SKM-1 (cell line): ENCODE measurements around the gene SOCS3.

Experiments
- DNase-seq: peaks from one replicate; lab custom pipeline; 2025; ENCODE audit not compliant: unreplicated experiment; lab: John Stamatoyannopoulos, UW

Gene SOCS3

DNA sequence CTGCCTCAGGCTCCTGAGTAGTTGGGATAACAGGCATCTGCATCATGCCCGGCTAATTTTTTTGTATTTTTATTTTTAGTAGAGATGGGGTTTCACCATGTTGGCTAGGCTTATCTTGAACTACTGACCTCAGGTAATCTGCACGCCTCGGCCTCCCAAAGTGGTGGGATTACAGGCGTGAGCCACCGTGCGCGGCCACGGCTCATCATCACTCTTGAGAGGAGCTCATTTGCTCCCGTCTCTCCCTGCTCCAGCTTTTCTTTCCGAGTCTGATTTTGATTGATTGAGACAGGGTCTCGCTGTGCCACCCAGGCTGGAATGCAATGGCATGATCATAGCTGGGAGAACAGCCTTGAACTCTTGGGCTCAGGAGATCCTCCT is 31.2 kb upstream of the SOCS3 start:
- no peak for DNase-seq

DNA sequence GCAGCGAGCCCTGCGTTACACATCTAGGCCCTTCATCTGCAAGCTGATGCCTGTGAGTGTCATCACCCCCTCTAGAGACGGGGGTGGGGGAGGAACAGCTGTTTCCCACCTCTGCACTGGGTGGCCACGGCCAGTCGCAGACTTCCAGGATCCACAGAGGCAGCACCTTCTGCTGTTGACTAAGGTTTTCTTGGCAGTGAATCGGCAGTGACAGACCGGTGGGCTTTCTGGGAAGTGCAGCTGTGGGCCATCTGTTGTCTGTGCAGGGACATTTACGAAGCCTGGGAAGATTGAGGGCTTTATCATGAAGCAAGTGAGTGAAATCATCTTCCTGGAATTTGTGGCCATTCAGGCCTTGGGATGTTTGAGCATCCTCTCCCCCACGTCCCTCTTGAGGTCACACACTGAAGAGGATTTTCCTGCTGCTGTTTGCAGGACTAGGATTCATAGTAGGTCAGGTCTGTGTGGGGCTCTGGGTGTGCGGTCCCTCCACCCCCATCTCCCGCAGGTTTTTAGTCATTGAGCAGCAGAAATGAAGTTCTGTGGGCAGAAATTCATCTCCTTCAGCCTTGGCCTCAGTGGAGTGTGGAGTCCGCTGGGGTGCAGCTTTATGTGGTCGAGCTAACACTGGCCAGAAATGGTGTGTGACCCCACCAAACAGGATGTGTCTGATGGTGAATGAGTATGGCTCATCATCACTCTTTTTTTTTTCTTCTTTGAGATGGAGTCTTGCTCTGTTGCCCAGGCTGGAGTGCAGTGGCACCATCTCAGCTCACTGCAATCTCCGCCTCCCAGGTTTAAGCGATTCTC is 30.6 kb upstream of the SOCS3 start:
- no peak for DNase-seq

DNA sequence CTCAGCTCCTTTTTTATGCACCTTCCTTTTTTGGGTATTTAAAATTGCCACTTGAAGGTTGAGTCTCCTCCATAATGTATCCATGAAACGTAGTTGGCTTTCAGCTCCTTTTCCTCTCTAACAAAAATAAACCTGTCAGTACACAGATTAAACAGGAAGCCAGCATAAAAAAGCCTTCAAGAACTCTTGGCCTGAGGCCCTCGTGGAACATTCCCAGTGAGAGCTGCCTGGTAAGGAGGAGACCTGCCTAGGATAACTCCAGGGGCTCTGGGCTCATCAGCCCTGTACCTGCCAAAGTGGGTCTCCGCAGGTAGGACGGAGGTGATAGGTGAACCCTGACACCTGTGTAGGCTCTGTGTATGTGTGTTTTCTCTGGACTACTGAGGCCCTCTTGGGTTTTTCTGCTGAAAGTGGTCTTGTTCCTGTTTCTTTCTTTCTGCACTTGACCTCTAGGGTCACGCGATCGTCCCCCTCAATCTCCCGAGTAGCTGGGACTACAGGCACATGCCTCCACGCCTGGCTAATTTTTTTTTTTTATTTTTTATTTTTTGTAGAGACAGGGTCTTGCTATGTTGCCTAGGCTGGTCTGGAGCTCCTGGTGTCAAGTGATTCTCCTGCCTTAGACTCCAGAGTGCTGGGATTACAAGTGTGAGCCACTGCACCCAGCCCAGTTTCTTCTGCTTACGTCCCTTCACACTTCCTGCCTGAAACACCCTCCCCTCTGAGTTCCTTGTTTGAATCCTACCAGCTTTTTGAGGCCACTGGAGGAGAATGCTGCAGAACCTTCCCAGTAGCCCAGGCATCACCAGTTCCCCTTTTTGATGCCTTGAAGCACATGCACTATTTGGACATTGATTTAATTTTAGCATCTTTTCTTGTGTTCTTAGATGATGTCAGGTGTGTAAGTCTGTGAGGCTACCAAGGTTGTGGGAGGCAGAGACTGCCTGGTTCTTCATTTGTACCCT is 28.4 kb upstream of the SOCS3 start:
- DNase-seq = peak; percentile 98

DNA sequence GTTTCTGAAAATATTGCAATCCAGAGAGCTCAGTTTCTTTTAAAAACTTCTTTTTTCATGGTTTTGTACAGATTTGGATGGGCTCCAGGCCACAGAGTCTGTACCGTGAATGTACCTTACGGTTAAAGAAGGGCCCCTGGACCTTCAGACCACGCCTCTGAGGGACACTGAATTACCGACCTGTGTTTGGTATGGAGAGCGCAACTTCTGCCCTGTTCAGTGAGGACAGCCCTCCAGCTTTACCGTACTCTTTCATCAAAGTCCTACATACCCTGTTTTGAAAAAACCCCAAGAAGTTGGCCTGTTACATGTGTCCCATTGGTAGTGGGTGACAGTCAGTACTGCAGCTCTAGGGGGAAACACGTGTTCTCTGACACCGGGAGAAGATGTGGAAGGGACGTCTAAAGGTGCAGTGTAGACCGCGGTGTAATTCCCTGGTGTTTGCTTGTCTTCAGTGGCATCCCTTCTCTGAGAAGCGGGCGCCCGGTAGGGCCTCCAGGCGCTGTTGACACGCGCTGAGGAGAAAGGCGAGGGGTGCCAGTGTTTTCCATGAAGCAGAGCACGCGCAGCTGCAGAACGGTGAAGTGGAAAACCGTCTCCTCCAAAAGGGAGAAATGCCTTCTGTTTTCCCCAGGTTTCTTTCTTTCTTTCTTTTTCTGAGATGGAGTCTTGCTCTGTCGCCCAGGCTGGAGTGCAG is 24.8 kb upstream of the SOCS3 start:
- no peak for DNase-seq

DNA sequence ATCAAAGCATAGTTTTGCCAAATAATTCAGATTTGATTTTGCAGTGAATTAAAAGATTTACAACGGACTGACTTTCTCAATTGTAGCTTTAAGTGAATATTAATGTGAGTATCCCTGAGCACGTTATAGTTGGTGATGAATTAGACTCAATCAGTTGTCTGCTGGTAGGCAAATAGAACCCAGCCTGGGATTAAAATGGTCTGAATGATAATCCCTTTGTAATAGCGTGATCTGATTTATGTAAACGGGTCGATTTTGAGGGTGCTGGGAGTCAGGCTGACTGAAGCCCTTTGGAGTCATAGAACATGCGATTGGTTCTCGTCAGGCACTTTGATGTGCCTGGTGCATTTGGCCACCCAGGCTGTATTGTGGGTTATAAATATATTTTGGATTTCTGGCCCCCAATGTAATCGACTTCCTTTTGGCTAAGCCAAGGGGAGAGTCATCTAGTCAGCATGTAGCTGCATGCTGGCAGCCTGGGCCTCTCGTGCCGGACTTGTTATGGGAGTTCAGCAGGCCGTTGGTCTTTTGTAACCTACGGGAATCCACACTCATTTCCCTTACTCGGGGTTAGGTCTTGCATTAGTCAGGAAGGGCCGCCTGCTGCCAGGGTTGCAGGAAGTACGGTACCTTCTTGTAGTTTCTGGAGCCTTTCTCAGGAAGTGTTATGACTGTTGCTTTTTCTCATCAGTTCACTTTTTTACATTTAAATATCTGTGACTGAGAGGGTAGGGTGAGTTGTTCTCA is 24.0 kb upstream of the SOCS3 start:
- DNase-seq = peak; percentile 96

DNA sequence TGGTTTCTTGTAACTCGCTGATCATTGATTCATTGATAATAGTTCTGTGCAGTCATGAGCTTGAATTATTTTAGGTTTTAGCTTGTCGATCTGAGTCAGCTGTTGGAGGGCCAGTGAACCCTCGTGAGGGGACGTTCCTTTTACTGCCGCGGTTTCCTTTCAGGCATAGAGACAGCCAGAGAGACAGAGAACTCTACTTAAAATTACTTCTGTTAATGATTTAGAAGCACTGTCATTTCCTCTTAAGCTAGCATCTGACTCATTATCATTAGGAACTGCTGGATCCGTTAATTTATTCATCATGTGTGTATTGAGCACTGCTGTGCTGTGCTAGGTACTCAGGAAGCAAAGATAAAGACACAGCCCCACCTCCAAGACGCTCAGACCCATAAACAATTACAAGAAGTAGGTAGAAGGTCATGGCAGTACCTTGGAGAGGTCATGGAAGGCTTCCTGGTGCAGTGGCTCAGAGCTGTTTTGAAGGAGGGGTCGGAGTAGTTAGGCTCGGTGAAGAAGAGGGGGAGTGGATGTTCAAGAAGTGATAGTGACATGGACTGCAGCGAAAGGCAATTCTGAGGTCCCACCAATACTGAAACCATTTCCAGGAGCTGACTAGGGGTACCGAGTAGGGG is 21.8 kb upstream of the SOCS3 start:
- no peak for DNase-seq

DNA sequence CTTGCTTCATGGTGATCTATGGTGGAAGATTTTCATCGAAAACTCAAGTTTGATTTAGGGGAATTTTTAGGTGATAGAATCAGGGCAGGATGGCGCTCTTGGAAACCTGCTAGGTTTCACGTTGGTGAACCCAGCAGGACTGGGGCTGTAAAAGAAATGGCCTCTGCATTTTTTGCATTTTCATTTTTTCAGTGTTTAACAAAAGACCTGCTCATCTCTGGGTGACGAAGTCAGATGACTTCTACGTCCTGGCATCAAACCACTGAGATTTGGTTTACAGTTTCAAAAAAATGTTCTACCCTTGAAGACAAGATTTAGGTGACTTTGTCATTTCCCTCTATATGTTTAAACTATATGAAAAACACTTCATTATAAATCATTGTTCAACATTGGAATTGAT is 20.5 kb upstream of the SOCS3 start:
- DNase-seq = no peak

DNA sequence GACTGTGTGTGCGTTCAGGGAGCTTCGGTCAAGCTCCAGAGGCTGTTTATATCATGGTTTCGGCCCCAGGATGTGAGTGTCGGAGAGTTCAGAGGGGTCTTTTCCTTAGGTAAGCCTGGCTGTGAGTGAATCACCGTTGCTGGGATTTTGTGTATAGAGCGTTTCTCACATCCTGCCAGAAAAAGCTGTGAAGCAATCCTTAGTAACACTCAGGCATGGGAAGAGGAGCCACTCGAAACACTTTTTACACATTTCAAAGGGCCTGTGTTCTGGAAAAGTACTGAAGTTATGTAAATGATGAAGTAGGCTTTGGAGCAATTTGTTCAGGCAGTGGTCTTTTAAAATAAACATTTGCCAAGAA is 19.2 kb upstream of the SOCS3 start:
- no peak for DNase-seq

DNA sequence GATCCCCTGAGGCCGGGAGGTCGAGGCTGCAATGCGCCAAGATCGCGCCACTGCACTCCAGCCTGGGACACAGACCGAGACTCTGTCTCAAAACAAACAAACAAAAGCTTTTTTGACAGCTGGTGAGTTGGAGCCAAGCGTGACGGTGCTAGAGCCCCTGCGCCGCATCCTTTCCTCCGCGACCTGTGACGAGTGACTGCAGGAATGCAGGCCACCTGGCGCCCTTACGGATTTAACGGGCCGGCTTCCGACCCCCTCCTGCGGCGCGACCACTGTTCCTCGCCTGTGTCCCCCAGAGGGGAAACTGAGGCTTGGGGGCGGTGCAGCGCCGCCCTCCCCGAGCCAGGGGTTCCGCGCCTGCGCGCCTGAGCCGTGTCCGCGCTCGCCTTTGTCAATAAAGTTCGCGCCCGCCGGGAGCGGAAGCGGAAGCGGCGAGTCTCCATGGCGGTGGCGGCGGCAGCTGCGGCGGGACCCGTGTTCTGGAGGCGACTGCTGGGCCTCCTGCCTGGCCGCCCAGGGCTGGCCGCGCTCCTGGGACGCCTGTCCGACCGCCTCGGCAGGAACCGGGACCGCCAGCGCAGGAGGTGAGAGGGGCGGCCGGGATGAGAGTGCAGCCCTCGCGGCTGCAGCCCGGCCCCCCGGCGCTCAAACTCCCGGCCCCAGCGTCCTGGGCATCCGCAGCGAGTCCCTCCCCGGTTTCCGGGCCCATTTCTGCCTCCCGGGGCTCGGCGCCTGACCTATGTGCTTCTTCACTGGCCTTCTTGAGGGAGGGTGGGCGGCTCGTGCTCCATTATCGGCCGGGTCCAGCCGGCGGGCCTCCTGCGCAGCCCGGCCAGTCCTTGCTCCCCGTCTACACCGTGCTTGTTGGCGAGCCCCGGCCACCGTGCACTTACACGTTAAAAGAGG is 18.6 kb upstream of the SOCS3 start, which contains the start of gene PGS1:
PGS1 (plus strand) TSS at position 425 of the 906 bp plus-strand sequence; CDS start at position 442, 17 bp downstream.
- DNase-seq = no peak

DNA sequence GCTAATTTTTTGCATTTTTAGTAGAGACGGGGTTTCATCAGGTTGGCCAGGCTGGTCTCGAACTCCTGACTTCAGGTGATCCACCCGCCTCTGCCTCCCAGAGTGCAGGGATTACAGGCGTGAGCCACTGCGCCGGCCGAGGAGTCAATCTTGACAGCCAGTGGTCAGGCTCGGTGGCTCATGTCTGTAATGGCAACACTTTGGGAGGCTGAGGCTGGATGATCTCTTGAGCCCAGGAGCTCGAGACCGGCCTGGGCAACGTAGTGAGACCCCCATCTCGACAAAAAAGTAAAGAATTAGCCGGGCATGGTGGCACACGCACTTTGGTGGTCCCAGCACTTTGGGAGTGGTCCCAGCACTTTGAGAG is 18.0 kb upstream of the SOCS3 start:
- no peak for DNase-seq

DNA sequence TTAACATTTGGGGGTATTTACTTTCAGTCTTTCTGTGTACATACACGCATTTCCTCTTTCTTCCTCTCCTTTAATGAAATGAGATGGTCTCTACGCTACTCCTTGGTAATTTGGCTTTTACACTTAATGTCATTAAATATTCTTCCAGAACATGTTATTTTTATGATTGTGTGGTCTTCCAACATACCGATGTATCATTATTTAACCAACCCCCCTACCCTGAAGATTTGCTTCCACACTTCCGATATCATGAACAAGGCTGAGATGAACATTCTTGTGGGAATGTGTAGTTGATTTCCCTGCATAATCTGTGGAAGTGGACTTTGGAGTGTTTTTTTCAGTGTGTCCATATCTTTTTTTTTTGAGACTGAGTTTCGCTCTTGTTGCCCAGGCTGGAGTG is 16.3 kb upstream of the SOCS3 start:
- no peak for DNase-seq

DNA sequence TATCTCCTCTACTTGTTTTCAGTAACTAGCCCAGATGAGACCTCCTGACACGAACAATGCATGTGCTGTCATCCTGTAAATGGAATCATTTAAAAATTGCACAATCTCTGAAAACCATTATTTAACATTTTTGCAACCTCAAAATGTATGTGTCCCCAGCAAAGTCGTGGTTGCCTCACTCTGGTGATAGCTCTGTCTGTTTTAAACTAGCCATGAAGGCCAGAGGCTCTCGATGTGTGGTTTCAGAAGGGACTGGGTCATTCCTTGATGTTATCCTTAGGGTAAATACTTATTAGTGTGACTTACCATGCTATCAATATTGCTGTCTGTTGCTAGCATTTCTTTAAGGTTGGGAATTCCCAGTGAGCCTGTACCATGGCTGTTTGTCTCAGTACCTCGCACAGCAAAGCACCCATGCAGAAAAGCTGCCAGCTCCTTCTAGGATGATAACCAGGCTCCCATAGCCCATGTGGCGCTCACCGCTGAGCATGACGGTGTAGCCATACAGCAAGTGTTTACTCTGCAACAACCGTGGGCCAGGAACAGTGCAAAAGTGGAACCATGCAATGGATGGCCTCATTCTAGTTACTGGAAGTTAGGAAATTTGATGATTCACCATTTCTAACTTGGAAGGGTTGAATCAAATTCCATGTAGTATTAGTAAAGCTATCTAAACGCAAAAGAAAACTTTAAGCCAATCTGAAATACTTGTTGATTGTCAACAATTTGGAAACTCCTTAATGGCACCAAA is 15.7 kb upstream of the SOCS3 start:
- no peak for DNase-seq

DNA sequence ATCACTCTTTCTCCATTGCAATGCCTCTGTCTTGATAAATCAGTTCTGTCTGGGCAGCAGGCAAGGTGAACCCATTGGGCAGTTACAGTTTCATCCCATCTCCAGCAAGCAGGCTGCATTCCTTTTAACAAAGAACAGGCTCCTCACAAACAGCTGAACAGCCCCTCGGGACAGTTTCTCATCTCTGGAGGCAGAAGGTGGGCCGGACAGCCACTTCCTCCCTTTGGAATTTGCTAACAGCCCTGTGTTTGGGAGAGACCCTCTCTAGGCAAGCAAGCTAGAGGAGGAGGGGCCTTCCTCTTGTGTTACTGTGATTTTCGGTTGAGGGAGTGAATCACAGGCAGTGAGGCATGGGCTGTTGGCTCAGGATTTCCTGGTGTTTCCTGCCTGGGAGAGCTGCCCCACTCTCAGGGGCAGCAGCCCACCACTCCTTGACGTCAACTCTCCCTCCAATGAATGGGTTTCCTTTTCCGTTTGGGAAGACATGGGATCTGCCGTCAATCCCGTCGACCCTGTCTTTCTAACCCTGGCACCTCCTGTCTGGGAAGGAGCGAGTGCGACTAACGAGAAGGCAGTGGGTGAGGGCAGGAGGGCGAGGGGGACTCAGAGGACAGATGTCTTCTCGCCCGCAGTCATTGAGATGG is 14.9 kb upstream of the SOCS3 start:
- no peak for DNase-seq

DNA sequence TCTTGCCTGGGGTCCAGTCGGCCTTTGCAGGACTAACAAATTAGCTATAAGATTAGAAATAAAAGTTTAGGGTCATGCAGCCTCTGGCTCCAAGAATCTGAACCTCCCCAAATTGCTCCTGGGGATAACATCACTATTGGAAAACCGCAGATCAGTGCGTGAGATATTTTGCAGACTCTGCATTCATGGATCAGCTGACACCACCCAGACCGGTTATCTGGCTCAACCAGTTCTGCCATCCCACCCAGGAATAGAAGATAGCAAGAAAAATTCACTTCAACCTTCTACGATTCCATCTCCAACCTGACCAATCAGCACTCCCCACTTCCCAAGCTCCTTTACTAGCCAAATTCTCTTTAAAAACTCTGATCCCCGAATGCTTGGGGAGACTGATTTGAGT is 14.3 kb upstream of the SOCS3 start:
- DNase-seq = no peak

DNA sequence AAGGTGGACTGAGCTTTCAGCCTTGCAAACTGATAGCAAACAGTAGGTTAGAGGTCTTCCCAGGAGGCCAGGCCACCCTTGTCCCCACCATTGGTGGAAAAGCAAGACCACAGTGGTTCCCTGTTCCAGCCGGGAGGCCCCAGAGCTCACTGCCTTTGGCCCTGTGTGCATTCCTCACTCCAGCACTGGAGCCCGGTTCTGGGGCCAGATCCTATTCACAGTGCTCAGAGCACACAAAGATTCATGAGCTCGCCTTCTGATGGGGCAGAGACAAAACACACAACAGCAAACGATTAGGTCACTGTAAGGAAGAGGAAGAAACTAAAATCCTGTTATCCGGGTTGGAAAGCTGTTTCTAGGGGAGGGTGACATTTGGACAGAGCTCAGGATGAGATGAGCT is 13.0 kb upstream of the SOCS3 start:
- no peak for DNase-seq

DNA sequence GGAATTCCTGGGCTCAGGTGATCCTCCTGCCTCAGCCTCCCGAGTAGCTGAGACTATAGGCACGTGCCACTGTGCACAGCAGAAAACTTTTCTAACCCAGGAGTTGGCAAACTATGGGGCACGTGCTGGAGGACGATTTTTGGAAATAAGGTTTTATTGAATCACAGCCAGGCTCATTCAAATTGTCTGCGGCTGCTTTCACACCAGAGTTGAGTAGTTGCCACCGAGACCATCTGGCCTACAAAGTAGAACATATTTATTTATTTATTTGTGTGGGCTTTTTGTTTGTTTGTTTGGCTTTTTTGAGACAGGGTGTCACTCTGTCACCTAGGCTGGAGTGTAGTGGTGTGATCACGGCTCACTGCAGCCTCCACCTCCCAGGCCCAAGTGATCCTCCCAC is 11.2 kb upstream of the SOCS3 start:
- DNase-seq = no peak

DNA sequence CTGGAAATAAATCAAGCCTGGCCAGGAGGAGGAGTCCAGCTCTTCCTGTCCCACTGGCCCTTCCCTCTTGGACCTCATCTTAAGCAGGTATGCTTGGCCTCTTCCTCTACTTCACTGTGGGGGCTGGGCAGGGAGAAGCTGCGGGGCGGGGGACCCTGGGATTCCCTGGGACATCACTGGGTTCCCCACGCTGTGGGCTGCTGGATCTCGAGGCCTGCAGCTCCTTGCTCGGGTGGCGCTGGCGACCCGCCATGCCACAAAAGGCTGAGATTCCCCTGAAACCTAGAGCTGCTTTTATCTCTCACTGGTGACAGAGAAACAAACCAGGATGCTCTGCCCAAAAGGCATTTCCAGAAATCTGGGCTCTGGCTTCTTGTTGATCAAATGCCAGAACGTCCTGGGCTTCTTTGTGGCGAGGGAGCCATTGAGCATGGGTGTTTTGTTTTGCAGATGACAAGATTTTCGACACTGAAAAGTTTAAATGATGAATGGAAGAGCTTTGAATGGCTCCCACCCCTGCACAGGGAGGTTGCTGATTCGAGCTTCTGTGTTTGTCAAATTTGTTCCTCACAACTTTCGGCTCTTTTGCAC is 10.0 kb upstream of the SOCS3 start:
- DNase-seq = no peak
